CD8-positive, alpha-beta memory T cell (primary cell): ENCODE measurements around the gene IFNG. TPM values are rescaled to one million over a fixed set of nuclear protein-coding genes. Genes with fewer than 3 reads are reported as not detected.

Source experiments
- CTCF ChIA-PET: fragments of 350-600 bp; sonication (Branson Sonifier 250); formaldehyde crosslinking; loops from one replicate; lab custom pipeline; 2021; ENCODE audit warnings: antibody characterized with exemption; lab: Charles Lee
- POLR2A ChIA-PET: fragments of 350-600 bp; sonication (Branson Sonifier 250); formaldehyde crosslinking; loops from one replicate; lab custom pipeline; 2021; ENCODE audit warnings: antibody characterized with exemption; lab: Charles Lee
- DNase-seq, 5 donors: peaks; one replicate each; pipeline versions ENCODE4 v3.0.0 to v3.0.0-alpha.2; 2020 to 2022; ENCODE audit warnings: mixed read lengths in 1 of 5
- H3K27ac ChIP-seq: one replicate; pipeline ENCODE4 v1.7.0; 2013; ENCODE audit warnings: low read depth, mild to moderate bottlenecking, low read length, moderate library complexity
- H3K27me3 ChIP-seq: 2 replicates; pipeline ENCODE4 v1.7.0; 2013; ENCODE audit warnings: low read length, mild to moderate bottlenecking; ENCODE audit not compliant: insufficient read depth, poor library complexity, severe bottlenecking
- H3K36me3 ChIP-seq: 2 replicates; pipeline ENCODE4 v1.7.0; 2013; ENCODE audit warnings: mild to moderate bottlenecking, low read length, moderate library complexity; ENCODE audit not compliant: insufficient read depth
- H3K4me1 ChIP-seq: 2 replicates; pipeline ENCODE4 v1.7.0; 2013; ENCODE audit warnings: mild to moderate bottlenecking, low read length, moderate library complexity; ENCODE audit not compliant: insufficient read depth
- H3K4me3 ChIP-seq: 2 replicates; pipeline ENCODE4 v1.7.0; 2013; ENCODE audit warnings: mild to moderate bottlenecking, low read length
- H3K9me3 ChIP-seq: 2 replicates; pipeline ENCODE4 v1.7.0; 2013; ENCODE audit warnings: mild to moderate bottlenecking, low read length
- H3K27ac Mint-ChIP-seq, 8 donors: one replicate each; pipeline ENCODE4 v1.8.0; 2020 to 2021; ENCODE audit warnings: mixed read lengths in 8 of 8, mild to moderate bottlenecking in 6 of 8, inconsistent platforms in 3 of 8, moderate library complexity in 3 of 8
- H3K27me3 Mint-ChIP-seq, 2 donors: one replicate each; pipeline ENCODE4 v1.8.0; 2020 to 2021; ENCODE audit warnings: mixed read lengths in 2 of 2, mild to moderate bottlenecking in 1 of 2, moderate library complexity in 1 of 2
- H3K36me3 Mint-ChIP-seq, 3 donors: one replicate each; pipeline ENCODE4 v1.8.0; 2020 to 2021; ENCODE audit warnings: mixed read lengths in 3 of 3, inconsistent platforms in 1 of 3, mild to moderate bottlenecking in 1 of 3
- H3K4me1 Mint-ChIP-seq, 3 donors: one replicate each; pipeline ENCODE4 v1.8.0; 2020 to 2021; ENCODE audit warnings: mixed read lengths in 3 of 3, inconsistent platforms in 1 of 3, mild to moderate bottlenecking in 1 of 3
- H3K4me3 Mint-ChIP-seq, 7 donors: one replicate each; pipeline ENCODE4 v1.8.0; 2020 to 2021; ENCODE audit warnings: mixed read lengths in 7 of 7, mild to moderate bottlenecking in 6 of 7, moderate library complexity in 4 of 7, inconsistent platforms in 2 of 7
- H3K9me3 Mint-ChIP-seq, 5 donors: one replicate each; pipeline ENCODE4 v1.8.0; 2020 to 2022; ENCODE audit warnings: mixed read lengths in 5 of 5, mild to moderate bottlenecking in 3 of 5, moderate library complexity in 2 of 5, inconsistent platforms in 1 of 5
- polyA plus RNA-seq: library from polyadenylated mRNA; unstranded; fragments of 300-500 nt; fragmentation: Illumina TruSeq; gene quantifications from one replicate; pipeline ENCODE4 v1.2.3, GENCODE V29; 2021
- total RNA-seq, 2 experiments: library from RNA; stranded (reverse); gene quantifications; one replicate each; pipeline ENCODE4 v1.2.3, GENCODE V29; 2021

The IFNG gene
- total and polyA plus RNA-seq, 3 experiments from 2014 or later = 7.3 to 427 (median 408) TPM

GRCh38 chr12:68117661-68118060 lies 41.9 kb downstream of the IFNG start:
- peak overlapping the region; percentile 15 for H3K4me3 ChIP-seq
- peaks cover 13 to 33% (median 20%) of the 10 kb centered on the region in 3 donors for H3K4me1 Mint-ChIP-seq
- no peaks in the 10 kb centered on the region for H3K9me3 ChIP-seq
- H3K4me3 Mint-ChIP-seq = peak overlapping the region; percentile 16 to 84 (median 81)
- H3K36me3 Mint-ChIP-seq = no peaks in the 10 kb centered on the region
- ChIA-PET POLR2A (interaction anchor here (1.4 kb wide), 1 partner anchor 42 kb away, joined by 3 read pairs; the partner anchor contains the start of gene IFNG), CTCF (interaction anchor here (0.8 to 1.4 kb wide), 5 partner anchors 13 to 105 kb away, joined by 3 to 7 read pairs (median 3); no protein-coding TSS in a partner anchor)
- no peak for DNase-seq
- no peaks in the 10 kb centered on the region for H3K27me3 ChIP-seq
- peak overlapping the region in 7 of 8 donors; percentile 54 to 91 (median 76) for H3K27ac Mint-ChIP-seq
- no peaks in the 10 kb centered on the region for H3K27me3 Mint-ChIP-seq
- peaks cover 48% of the 10 kb centered on the region for H3K4me1 ChIP-seq
- H3K27ac ChIP-seq = peak overlapping the region; percentile 22
- H3K36me3 ChIP-seq = no peaks in the 10 kb centered on the region
- no peaks in the 10 kb centered on the region for H3K9me3 Mint-ChIP-seq

- Histone ChIP-seq H3K27ac (no peak overlapping the region), H3K27me3 (no peaks in the 10 kb centered on the region), H3K36me3 (no peaks in the 10 kb centered on the region), H3K4me3 (no peak overlapping the region), H3K4me1 (peaks cover 31% of the 10 kb centered on the region), H3K9me3 (no peaks in the 10 kb centered on the region)
- no peak for DNase-seq
- Mint-ChIP-seq H3K36me3 (no peaks in the 10 kb centered on the region), H3K27me3 (no peaks in the 10 kb centered on the region), H3K4me1 (peaks cover 16 to 33% (median 20%) of the 10 kb centered on the region in 3 donors), H3K4me3 (no peak overlapping the region), H3K27ac (no peak overlapping the region), H3K9me3 (no peaks in the 10 kb centered on the region)
- POLR2A ChIA-PET = no interaction called here
- CTCF ChIA-PET = interaction anchor here (1.9 kb wide), 1 partner anchor 9 kb away, joined by 6 read pairs; no protein-coding TSS in a partner anchor
These were observed 44.3 kb downstream of the IFNG start for GRCh38 chr12:68115281-68115680.

- no peaks in the 10 kb centered on the region for H3K27me3 Mint-ChIP-seq
- no peaks in the 10 kb centered on the region for H3K36me3 Mint-ChIP-seq
- H3K4me1 Mint-ChIP-seq = peaks cover 16 to 33% (median 20%) of the 10 kb centered on the region in 3 donors
- no peaks in the 10 kb centered on the region for H3K9me3 Mint-ChIP-seq
- H3K27ac ChIP-seq = no peak overlapping the region
- H3K4me3 ChIP-seq = no peak overlapping the region
- peak overlapping the region in 1 of 8 donors; percentile 54 for H3K27ac Mint-ChIP-seq
- H3K36me3 ChIP-seq = no peaks in the 10 kb centered on the region
- CTCF ChIA-PET = interaction anchor here (1.0 to 2.8 kb wide), 7 partner anchors 8 to 109 kb away, joined by 4 to 34 read pairs (median 5); no protein-coding TSS in a partner anchor
- no peak for DNase-seq
- H3K4me3 Mint-ChIP-seq = no peak overlapping the region
- POLR2A ChIA-PET = no interaction called here
- H3K4me1 ChIP-seq = peaks cover 25% of the 10 kb centered on the region
- H3K27me3 ChIP-seq = no peaks in the 10 kb centered on the region
- H3K9me3 ChIP-seq = no peaks in the 10 kb centered on the region
These were observed 44.9 kb downstream of the IFNG start for GRCh38 chr12:68114606-68115005.

DNA sequence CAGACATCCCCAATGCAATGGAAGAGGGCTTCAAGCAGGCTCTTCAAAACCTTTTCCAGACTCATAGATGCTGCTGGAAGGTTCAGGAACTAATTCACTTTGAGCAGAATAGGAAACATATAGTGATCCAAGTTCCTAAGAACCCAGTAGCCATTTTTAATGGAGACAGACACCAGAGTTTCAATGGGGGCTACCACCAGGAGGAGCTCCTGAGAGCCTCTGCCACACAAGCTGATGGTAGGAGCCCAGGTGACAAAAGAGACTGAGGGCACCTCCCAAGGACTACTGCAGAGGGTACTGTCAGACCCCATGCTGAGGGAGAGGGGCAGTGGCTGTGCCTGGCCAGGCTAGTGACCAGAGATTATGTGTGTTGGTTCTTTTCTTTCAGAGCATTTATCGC lies 45.9 kb downstream of the IFNG start:
- DNase-seq = peak; percentile 12 to 70 (median 19)
- Mint-ChIP-seq H3K9me3 (no peaks in the 10 kb centered on the region), H3K36me3 (no peaks in the 10 kb centered on the region), H3K4me1 (peaks cover 16 to 26% (median 20%) of the 10 kb centered on the region in 3 donors), H3K4me3 (peak overlapping the region in 1 of 7 donors; percentile 20), H3K27ac (peak overlapping the region in 1 of 8 donors; percentile 30), H3K27me3 (no peaks in the 10 kb centered on the region)
- Histone ChIP-seq H3K4me1 (peaks cover 15% of the 10 kb centered on the region), H3K36me3 (no peaks in the 10 kb centered on the region), H3K27me3 (no peaks in the 10 kb centered on the region), H3K27ac (no peak overlapping the region), H3K4me3 (no peak overlapping the region), H3K9me3 (no peaks in the 10 kb centered on the region)
- CTCF ChIA-PET = interaction anchor here (0.6 to 2.8 kb wide), 15 partner anchors 9 to 480 kb away, joined by 3 to 34 read pairs (median 4); no protein-coding TSS in a partner anchor
- POLR2A ChIA-PET = interaction anchor here (0.8 to 1.2 kb wide), 2 partner anchors 10 to 45 kb away, joined by 3 to 4 read pairs; partner anchors contain the start of gene IFNG

DNA sequence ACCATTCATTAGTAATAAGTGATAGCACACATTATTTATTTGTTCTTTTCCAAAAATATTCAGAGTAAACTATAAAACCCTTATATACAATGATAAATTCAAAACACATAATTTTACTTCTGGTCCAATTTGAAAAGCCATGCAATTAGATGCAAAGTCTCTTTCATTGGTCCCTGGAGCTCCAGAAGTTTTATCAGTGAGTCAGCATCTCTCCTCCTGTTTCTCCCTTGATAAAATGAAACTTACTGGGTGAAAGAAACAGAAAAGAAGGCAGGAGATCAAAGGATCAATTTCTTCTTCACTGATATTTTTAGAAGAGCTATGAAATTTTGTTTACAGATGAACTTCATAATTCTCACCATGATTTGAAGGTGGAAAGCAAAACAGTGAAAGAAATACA lies 47.5 kb downstream of the IFNG start:
- H3K9me3 Mint-ChIP-seq = no peaks in the 10 kb centered on the region
- POLR2A ChIA-PET = no interaction called here

DNA sequence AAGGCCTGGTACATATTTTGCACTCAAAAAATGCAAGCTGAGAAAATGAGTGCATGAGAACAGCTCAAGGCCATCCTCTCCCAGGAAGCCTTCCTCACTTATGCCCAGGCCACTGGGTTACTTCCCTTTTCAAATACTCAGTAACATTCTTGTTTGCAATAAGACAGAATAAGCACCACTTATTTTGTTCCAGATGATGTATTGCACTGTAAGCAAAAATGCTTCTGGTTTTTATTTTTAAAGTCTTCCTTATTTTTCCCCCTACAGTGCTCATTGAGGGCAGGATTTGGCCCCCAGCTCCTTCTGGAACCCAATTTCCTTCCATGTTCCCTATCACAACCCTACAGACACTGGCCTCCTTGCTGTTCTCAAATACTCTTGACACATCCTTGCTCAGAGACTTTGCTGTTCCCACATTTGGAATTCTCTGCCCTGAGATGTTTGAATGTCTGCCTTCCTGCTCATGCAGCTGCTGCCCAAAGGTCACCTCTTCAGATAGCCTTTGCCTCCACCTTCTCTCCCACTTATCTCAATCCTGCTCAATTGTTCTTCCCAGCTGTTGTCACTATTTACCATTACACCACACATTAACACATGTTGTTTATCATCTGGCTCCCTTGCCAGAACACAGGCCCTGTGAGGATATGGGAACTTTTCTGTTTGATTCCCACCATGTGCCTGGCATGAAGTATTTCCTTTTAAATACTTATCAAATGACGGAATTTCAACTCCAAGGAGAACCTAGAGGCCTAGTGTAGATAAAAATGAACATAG lies 49.9 kb downstream of the IFNG start:
- Mint-ChIP-seq H3K4me1 (peaks cover 5 to 19% (median 14%) of the 10 kb centered on the region in 3 donors), H3K27me3 (no peaks in the 10 kb centered on the region), H3K36me3 (no peaks in the 10 kb centered on the region), H3K9me3 (no peaks in the 10 kb centered on the region), H3K27ac (no peak overlapping the region), H3K4me3 (no peak overlapping the region)
- Histone ChIP-seq H3K4me1 (no peaks in the 10 kb centered on the region), H3K27ac (no peak overlapping the region), H3K4me3 (no peak overlapping the region), H3K27me3 (no peaks in the 10 kb centered on the region), H3K9me3 (no peaks in the 10 kb centered on the region), H3K36me3 (no peaks in the 10 kb centered on the region)
- no peak for DNase-seq
- CTCF ChIA-PET = interaction anchor here (1.3 kb wide), 1 partner anchor 49 kb away, joined by 4 read pairs; no protein-coding TSS in a partner anchor
- POLR2A ChIA-PET = no interaction called here

More for the DNA sequence above, 47.5 kb downstream of the IFNG start:
- Histone ChIP-seq H3K4me3 (no peak overlapping the region), H3K36me3 (no peaks in the 10 kb centered on the region), H3K27ac (no peak overlapping the region), H3K9me3 (no peaks in the 10 kb centered on the region), H3K27me3 (no peaks in the 10 kb centered on the region), H3K4me1 (peaks cover 2% of the 10 kb centered on the region)
- CTCF ChIA-PET = interaction anchor here (1.0 to 2.8 kb wide), 2 partner anchors 21 to 45 kb away, joined by 3 to 34 read pairs; no protein-coding TSS in a partner anchor
- Mint-ChIP-seq H3K27ac (no peak overlapping the region), H3K4me1 (peaks cover 9 to 20% (median 19%) of the 10 kb centered on the region in 3 donors), H3K4me3 (no peak overlapping the region), H3K36me3 (no peaks in the 10 kb centered on the region), H3K27me3 (no peaks in the 10 kb centered on the region)
- DNase-seq = no peak

GRCh38 chr12:68109001-68109400 lies 50.5 kb downstream of the IFNG start:
- no peaks in the 10 kb centered on the region for H3K36me3 Mint-ChIP-seq

GRCh38 chr12:68106660-68107059 lies 52.9 kb downstream of the IFNG start:
- Histone ChIP-seq H3K36me3 (no peaks in the 10 kb centered on the region), H3K27ac (no peak overlapping the region), H3K9me3 (no peaks in the 10 kb centered on the region), H3K4me3 (no peak overlapping the region), H3K4me1 (no peaks in the 10 kb centered on the region), H3K27me3 (no peaks in the 10 kb centered on the region)
- no peak overlapping the region for H3K27ac Mint-ChIP-seq
- DNase-seq = no peak
- no peak overlapping the region for H3K4me3 Mint-ChIP-seq
- ChIA-PET POLR2A (no interaction called here), CTCF (interaction anchor here (1.1 kb wide), 2 partner anchors 12 to 66 kb away, joined by 3 read pairs; no protein-coding TSS in a partner anchor)
- H3K27me3 Mint-ChIP-seq = no peaks in the 10 kb centered on the region
- H3K4me1 Mint-ChIP-seq = peaks cover 0 to 3% (median 0%) of the 10 kb centered on the region in 3 donors
- no peaks in the 10 kb centered on the region for H3K9me3 Mint-ChIP-seq
- H3K36me3 Mint-ChIP-seq = no peaks in the 10 kb centered on the region

More at GRCh38 chr12:68109001-68109400, 50.5 kb downstream of the IFNG start:
- Mint-ChIP-seq H3K4me1 (peaks cover 5 to 15% (median 8%) of the 10 kb centered on the region in 3 donors), H3K27ac (no peak overlapping the region), H3K9me3 (no peaks in the 10 kb centered on the region), H3K27me3 (no peaks in the 10 kb centered on the region), H3K4me3 (no peak overlapping the region)
- Histone ChIP-seq H3K4me3 (no peak overlapping the region), H3K27me3 (no peaks in the 10 kb centered on the region), H3K9me3 (no peaks in the 10 kb centered on the region), H3K4me1 (no peaks in the 10 kb centered on the region), H3K27ac (no peak overlapping the region), H3K36me3 (no peaks in the 10 kb centered on the region)
- no peak for DNase-seq
- ChIA-PET CTCF (interaction anchor here (1.3 kb wide), 1 partner anchor 50 kb away, joined by 4 read pairs; no protein-coding TSS in a partner anchor), POLR2A (no interaction called here)
